ENCODE measurements around the gene ARHGAP15.

ARHGAP15 gene

GRCh38 chr2:143209570-143210445, 80.6 kb downstream of the ARHGAP15 start:
- no peak for DNase-seq (ENCODE audit: low read depth)
- no peak overlapping the region for H3K4me3 ChIP-seq (ENCODE audit: low read depth, low read length)
- TF ChIP-seq CTCF (IDR thresholded peaks at IDR 0.05; ENCODE audit: insufficient read depth, low read depth, low read length, missing control alignments), result no peak

- no peak for TF ChIP-seq CTCF (IDR thresholded peaks at IDR 0.05; ENCODE audit: insufficient read depth, low read depth, low read length, missing control alignments)
- no peak for DNase-seq (ENCODE audit: low read depth)
- H3K4me3 ChIP-seq (ENCODE audit: low read depth, low read length), result no peak overlapping the region
Observed at GRCh38 chr2:143210446-143210819, 81.2 kb downstream of the ARHGAP15 start.

- DNase-seq (ENCODE audit: low read depth), result no peak
- no peak for TF ChIP-seq CTCF (IDR thresholded peaks at IDR 0.05; ENCODE audit: insufficient read depth, low read depth, low read length, missing control alignments)
- no peak overlapping the region for H3K4me3 ChIP-seq (ENCODE audit: low read depth, low read length)
Observed at GRCh38 chr2:143217512-143218115, 88.4 kb downstream of the ARHGAP15 start.

DNA sequence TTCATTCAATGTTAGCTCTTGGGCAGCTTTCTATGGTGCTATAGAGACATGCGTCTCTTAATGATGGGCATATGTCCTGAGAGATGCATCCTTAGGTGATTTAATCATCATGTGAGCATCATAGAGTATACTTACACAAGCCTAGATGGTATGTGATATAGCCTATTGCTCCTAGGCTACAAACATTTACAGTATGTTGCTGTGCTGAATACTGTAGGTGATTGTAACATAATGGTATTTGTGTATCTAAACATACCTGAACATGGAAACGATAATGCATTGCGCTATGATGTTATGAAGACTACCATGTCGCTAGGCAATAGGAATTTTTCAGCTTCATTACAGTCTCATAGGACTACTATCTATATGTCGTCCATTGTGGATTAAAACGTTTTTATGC, 89.4 kb downstream of the ARHGAP15 start:
- TF ChIP-seq CTCF (IDR thresholded peaks at IDR 0.05; ENCODE audit: insufficient read depth, low read depth, low read length, missing control alignments), result no peak
- DNase-seq (ENCODE audit: low read depth), result no peak
- no peak overlapping the region for H3K4me3 ChIP-seq (ENCODE audit: low read depth, low read length)

GRCh38 chr2:143219266-143219665, 90.0 kb downstream of the ARHGAP15 start:
- no peak for DNase-seq (ENCODE audit: low read depth)
- no peak overlapping the region for H3K4me3 ChIP-seq (ENCODE audit: low read depth, low read length)
- TF ChIP-seq CTCF (IDR thresholded peaks at IDR 0.05; ENCODE audit: insufficient read depth, low read depth, low read length, missing control alignments), result no peak

- TF ChIP-seq CTCF (IDR thresholded peaks at IDR 0.05; ENCODE audit: insufficient read depth, low read depth, low read length, missing control alignments), result no peak
- DNase-seq (ENCODE audit: low read depth), result no peak
- H3K4me3 ChIP-seq (ENCODE audit: low read depth, low read length), result no peak overlapping the region
Observed at GRCh38 chr2:143223556-143223955, 94.3 kb downstream of the ARHGAP15 start.
